HepG2 (cell line): ENCODE measurements around the gene STAT6. TPM values are rescaled to one million over a fixed set of nuclear protein-coding genes. Genes with fewer than 3 reads are reported as not detected.

Experiments
- CBX1 ChIP-seq: IDR thresholded peaks from one replicate; pipeline ENCODE4 v1.6.1; 2016; ENCODE audit warnings: antibody characterized with exemption, low read depth
- HNRNPUL1 ChIP-seq: fragments of 200-400 bp; formaldehyde crosslinking; IDR thresholded peaks from 2 replicates; pipeline ENCODE4 v1.6.1; 2017; ENCODE audit warnings: low read depth, mild to moderate bottlenecking, low read length, moderate library complexity
- KDM5B ChIP-seq: sonication (generic); formaldehyde crosslinking; IDR thresholded peaks from 2 replicates; pipeline ENCODE4 v1.4.0; 2020; ENCODE audit warnings: missing genetic modification reagents, mild to moderate bottlenecking, borderline replicate concordance
- NFIB ChIP-seq: sonication (generic); formaldehyde crosslinking; IDR thresholded peaks from 2 replicates; pipeline ENCODE4 v1.9.0; 2021; ENCODE audit warnings: missing genetic modification reagents, mild to moderate bottlenecking, borderline replicate concordance
- NR2F2 ChIP-seq: IDR thresholded peaks from 2 replicates; pipeline ENCODE4 v1.6.1; 2012; ENCODE audit warnings: low read depth, inconsistent platforms, borderline replicate concordance
- PHF8 ChIP-seq: sonication (generic); formaldehyde crosslinking; IDR thresholded peaks from 2 replicates; pipeline ENCODE4 v1.5.0; 2020; ENCODE audit warnings: missing genetic modification reagents
- PRDM4 ChIP-seq: sonication (generic); formaldehyde crosslinking; IDR thresholded peaks from 2 replicates; pipeline ENCODE4 v1.9.0; 2021; ENCODE audit warnings: missing genetic modification reagents, borderline replicate concordance
- SATB2 ChIP-seq: sonication (generic); formaldehyde crosslinking; IDR thresholded peaks from 2 replicates; pipeline ENCODE4 v1.5.0; 2020; ENCODE audit warnings: missing genetic modification reagents
- SCMH1 ChIP-seq: sonication (generic); formaldehyde crosslinking; IDR thresholded peaks from 2 replicates; pipeline ENCODE4 v1.9.0; 2021; ENCODE audit warnings: missing genetic modification reagents, mild to moderate bottlenecking, borderline replicate concordance
- SKI ChIP-seq: fragments of 450-650 bp; IDR thresholded peaks from one replicate; pipeline ENCODE4 v1.6.1; 2018; ENCODE audit warnings: mild to moderate bottlenecking; ENCODE audit not compliant: partially characterized antibody
- TIGD3 ChIP-seq: sonication (generic); formaldehyde crosslinking; IDR thresholded peaks from 2 replicates; pipeline ENCODE4 v1.5.1; 2020; ENCODE audit warnings: mild to moderate bottlenecking, missing genetic modification reagents, borderline replicate concordance
- TSC22D2 ChIP-seq: sonication (generic); formaldehyde crosslinking; IDR thresholded peaks from 2 replicates; pipeline ENCODE4 v1.5.1; 2020; ENCODE audit warnings: missing genetic modification reagents, mild to moderate bottlenecking, borderline replicate concordance
- ZFY ChIP-seq: sonication (generic); formaldehyde crosslinking; IDR thresholded peaks from 2 replicates; pipeline ENCODE4 v1.4.0; 2020; ENCODE audit warnings: missing genetic modification reagents
- ZNF235 ChIP-seq: sonication (generic); formaldehyde crosslinking; IDR thresholded peaks from 2 replicates; pipeline ENCODE4 v1.8.1; 2023; ENCODE audit warnings: mild to moderate bottlenecking, missing genetic modification reagents, borderline replicate concordance
- ZNF552 ChIP-seq: sonication (generic); formaldehyde crosslinking; IDR thresholded peaks from 2 replicates; pipeline ENCODE4 v1.9.0; 2022; ENCODE audit warnings: missing genetic modification reagents, mild to moderate bottlenecking, borderline replicate concordance
- ZNF564 ChIP-seq: sonication (generic); formaldehyde crosslinking; IDR thresholded peaks from 2 replicates; pipeline ENCODE4 v1.8.1; 2023; ENCODE audit warnings: mild to moderate bottlenecking, missing genetic modification reagents
- ZNF597 ChIP-seq: sonication (generic); formaldehyde crosslinking; IDR thresholded peaks from 2 replicates; pipeline ENCODE4 v1.5.0; 2020; ENCODE audit warnings: missing genetic modification reagents
- ZNF660 ChIP-seq: sonication (generic); formaldehyde crosslinking; IDR thresholded peaks from 2 replicates; pipeline ENCODE4 v1.5.1; 2020; ENCODE audit warnings: mild to moderate bottlenecking, low read depth, missing genetic modification reagents, borderline replicate concordance
- ZNF703 ChIP-seq: sonication (generic); formaldehyde crosslinking; IDR thresholded peaks from 2 replicates; pipeline ENCODE4 v1.5.1; 2020; ENCODE audit warnings: missing genetic modification reagents, mild to moderate bottlenecking, moderate library complexity, borderline replicate concordance
- ZNF772 ChIP-seq: sonication (generic); formaldehyde crosslinking; IDR thresholded peaks from 2 replicates; pipeline ENCODE4 v1.5.0; 2020; ENCODE audit warnings: mild to moderate bottlenecking, missing genetic modification reagents
- polyA plus RNA-seq, 8 experiments: library from polyadenylated mRNA; depleted of rRNA in 3 of 8; stranded (reverse) in 7 of 8; unstranded in 1 of 8; fragments of >200 nt; fragmentation: Illumina TruSeq in 4 of 8; extraction: Trizol in 4 of 8; gene quantifications; 2 replicates each; pipeline versions ENCODE4 v1.2.1 to v1.2.3, GENCODE V29; 2011 to 2016; ENCODE audit warnings: low read depth in 4 of 8, missing spikeins in 1 of 8, mixed read lengths in 1 of 8; ENCODE audit not compliant: insufficient read depth in 1 of 8
- total RNA-seq, 5 experiments: library from RNA; depleted of rRNA; stranded (reverse); fragments of >200 nt; fragmentation: Illumina TruSeq; extraction: Trizol; gene quantifications; 2 replicates each; pipeline ENCODE4 v1.2.3, GENCODE V29; 2016; ENCODE audit warnings: low read depth in 1 of 5
- TF ChIP-seq, protein P1 (sequence below): IDR thresholded peaks from 2 replicates; pipeline ENCODE4 v1.6.1; 2012; ENCODE audit warnings: low read length, improper control_type of control experiment

Gene STAT6
- total and polyA plus RNA-seq, 2 of the 13 experiments (the other 11 are each of a cell fraction or from before 2014, with no cell fraction given), result 28.0 to 62.2 TPM

DNA sequence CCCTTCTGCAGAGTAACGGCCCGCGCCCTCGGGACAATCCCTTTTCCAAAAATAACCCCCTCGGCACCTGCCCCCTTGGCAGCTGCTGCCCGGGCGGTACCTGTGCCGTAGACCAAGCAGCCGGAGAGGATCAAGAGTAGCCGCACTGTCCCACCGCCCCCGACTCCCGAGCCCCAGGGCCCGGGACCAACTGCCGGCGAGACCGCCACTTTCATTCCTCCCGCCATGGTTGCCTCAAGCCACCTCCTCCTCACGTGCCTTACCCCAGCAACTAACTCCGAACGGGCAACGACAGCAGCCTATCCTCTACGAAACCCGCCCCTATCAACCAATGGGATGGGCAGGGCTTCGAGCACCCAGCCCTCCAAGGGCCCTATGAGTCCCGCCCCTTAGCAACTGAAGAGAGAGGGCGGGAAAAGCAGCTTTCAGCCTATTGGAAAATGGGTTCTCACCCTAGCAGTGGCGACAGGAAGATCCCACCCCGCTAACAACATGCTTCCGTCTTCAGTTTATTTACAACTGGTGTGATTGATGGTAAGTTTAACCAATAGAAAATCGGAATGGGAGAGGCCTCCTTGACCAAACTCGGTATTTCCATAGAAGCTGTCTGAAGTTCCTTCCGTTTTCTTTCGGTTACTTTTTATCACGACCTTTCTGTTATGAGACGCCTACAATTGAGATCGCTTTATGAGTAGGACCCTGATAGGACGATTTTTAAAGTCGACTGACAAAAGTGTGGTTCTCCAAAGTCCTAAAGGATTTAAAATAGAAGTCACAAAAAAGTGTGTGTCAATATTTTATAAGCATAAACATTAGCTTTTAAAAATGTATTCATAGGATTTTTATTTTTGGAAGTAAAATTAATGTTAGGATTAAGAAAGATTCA, 32.4 kb downstream of the STAT6 start, which contains the start of gene NEMP1 (continued):
- TF ChIP-seq ZNF703 (no peak), ZNF597 (CRISPR knock-in tag) (no peak), SATB2 (no peak), TSC22D2 (CRISPR knock-in tag) (no peak), TIGD3 (CRISPR knock-in tag) (no peak), KDM5B (CRISPR knock-in tag) (peak; percentile 34; the same call in 1 of the 2 replicates), ZNF772 (no peak), NFIB (no peak), ZNF235 (CRISPR knock-in tag) (no peak), ZNF564 (CRISPR knock-in tag) (no peak), PHF8 (CRISPR knock-in tag) (peak; percentile 49; the same call in 1 of the 2 replicates), SCMH1 (CRISPR knock-in tag) (no peak), HNRNPUL1 (no peak), SKI (peak; percentile 33), NR2F2 (no peak), ZNF660 (CRISPR knock-in tag) (no peak), ZNF552 (CRISPR knock-in tag) (no peak), CBX1 (no peak), PRDM4 (no peak), ZFY (CRISPR knock-in tag) (peak; percentile 70; the same call in 1 of the 2 replicates)
- TF ChIP-seq, protein P1, sequence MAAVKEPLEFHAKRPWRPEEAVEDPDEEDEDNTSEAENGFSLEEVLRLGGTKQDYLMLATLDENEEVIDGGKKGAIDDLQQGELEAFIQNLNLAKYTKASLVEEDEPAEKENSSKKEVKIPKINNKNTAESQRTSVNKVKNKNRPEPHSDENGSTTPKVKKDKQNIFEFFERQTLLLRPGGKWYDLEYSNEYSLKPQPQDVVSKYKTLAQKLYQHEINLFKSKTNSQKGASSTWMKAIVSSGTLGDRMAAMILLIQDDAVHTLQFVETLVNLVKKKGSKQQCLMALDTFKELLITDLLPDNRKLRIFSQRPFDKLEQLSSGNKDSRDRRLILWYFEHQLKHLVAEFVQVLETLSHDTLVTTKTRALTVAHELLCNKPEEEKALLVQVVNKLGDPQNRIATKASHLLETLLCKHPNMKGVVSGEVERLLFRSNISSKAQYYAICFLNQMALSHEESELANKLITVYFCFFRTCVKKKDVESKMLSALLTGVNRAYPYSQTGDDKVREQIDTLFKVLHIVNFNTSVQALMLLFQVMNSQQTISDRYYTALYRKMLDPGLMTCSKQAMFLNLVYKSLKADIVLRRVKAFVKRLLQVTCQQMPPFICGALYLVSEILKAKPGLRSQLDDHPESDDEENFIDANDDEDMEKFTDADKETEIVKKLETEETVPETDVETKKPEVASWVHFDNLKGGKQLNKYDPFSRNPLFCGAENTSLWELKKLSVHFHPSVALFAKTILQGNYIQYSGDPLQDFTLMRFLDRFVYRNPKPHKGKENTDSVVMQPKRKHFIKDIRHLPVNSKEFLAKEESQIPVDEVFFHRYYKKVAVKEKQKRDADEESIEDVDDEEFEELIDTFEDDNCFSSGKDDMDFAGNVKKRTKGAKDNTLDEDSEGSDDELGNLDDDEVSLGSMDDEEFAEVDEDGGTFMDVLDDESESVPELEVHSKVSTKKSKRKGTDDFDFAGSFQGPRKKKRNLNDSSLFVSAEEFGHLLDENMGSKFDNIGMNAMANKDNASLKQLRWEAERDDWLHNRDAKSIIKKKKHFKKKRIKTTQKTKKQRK, result peak; percentile 80
